IMR-90 (cell line): ENCODE measurements around the gene CTIF. TPM values are rescaled to one million over a fixed set of nuclear protein-coding genes. Genes with fewer than 3 reads are reported as not detected.

Experiments
- ATAC-seq: fragments of 200-7000 bp; cut with Tn5 transposase; 2 replicates; pipeline ENCODE4 v1.9.1; 2020; ENCODE audit warnings: low read depth, mild to moderate bottlenecking, moderate library complexity
- BruUV-seq: library from RNA; stranded (reverse); fragments of 400-500 nt; replicated peaks from 2 replicates; lab custom pipeline; 2021; lab: Mats Ljungman, UMichigan
- CTCF ChIA-PET: fragments of 300-600 bp; formaldehyde crosslinking; extraction: SDS; loops from one replicate; lab custom pipeline; 2021; ENCODE audit warnings: antibody characterized with exemption; lab: Yijun Ruan, JAX
- POLR2A ChIA-PET: fragments of 300-600 bp; sonication (Branson Sonifier 250); formaldehyde crosslinking; loops from one replicate; lab custom pipeline; 2022; ENCODE audit warnings: antibody characterized with exemption; ENCODE audit not compliant: unreplicated experiment; lab: Charles Lee
- DNase-seq: peaks from one replicate; pipeline ENCODE4 v3.0.0; 2013
- H2AFZ ChIP-seq: replicated peaks from 2 replicates; pipeline ENCODE3; 2013; ENCODE audit warnings: low read length, mild to moderate bottlenecking; ENCODE audit not compliant: poor library complexity
- H2AK5ac ChIP-seq: 2 replicates; pipeline ENCODE4 v1.6.1; 2013; ENCODE audit warnings: low read depth, low read length, inconsistent platforms
- H2AK9ac ChIP-seq: replicated peaks from 2 replicates; pipeline ENCODE3; 2013; ENCODE audit warnings: mild to moderate bottlenecking, low read depth, low read length, moderate library complexity; ENCODE audit not compliant: poor library complexity
- H2BK120ac ChIP-seq: 2 replicates; pipeline ENCODE4 v1.6.1; 2013; ENCODE audit warnings: low read depth, low read length, inconsistent platforms
- H2BK15ac ChIP-seq: 3 replicates; pipeline ENCODE4 v1.6.1; 2013; ENCODE audit warnings: low read depth, low read length, inconsistent platforms
- H2BK20ac ChIP-seq: 2 replicates; pipeline ENCODE4 v1.6.1; 2013; ENCODE audit warnings: low read depth, mild to moderate bottlenecking, inconsistent platforms, low read length, moderate library complexity
- H2BK5ac ChIP-seq: 2 replicates; pipeline ENCODE4 v1.6.1; 2013; ENCODE audit warnings: mild to moderate bottlenecking, low read depth, low read length, inconsistent platforms; ENCODE audit not compliant: poor library complexity, severe bottlenecking
- H3K14ac ChIP-seq: replicated peaks from 2 replicates; pipeline ENCODE4 v1.6.1; 2013; ENCODE audit warnings: low read depth, low read length, inconsistent platforms
- H3K18ac ChIP-seq: 2 replicates; pipeline ENCODE4 v1.6.1; 2013; ENCODE audit warnings: low read depth, low read length, control low read depth
- H3K23ac ChIP-seq: 2 replicates; pipeline ENCODE4 v1.6.1; 2013; ENCODE audit warnings: low read depth, low read length, inconsistent platforms
- H3K27ac ChIP-seq: 2 replicates; pipeline ENCODE4 v1.5.1; 2013; ENCODE audit warnings: mild to moderate bottlenecking, control low read depth, low read length; ENCODE audit not compliant: insufficient read depth
- H3K27me3 ChIP-seq: 2 replicates; pipeline ENCODE4 v1.6.1; 2013; ENCODE audit warnings: low read length; ENCODE audit not compliant: control insufficient read depth, insufficient read depth
- H3K36me3 ChIP-seq: 2 replicates; pipeline ENCODE4 v1.6.1; 2013; ENCODE audit warnings: low read length, mixed read lengths; ENCODE audit not compliant: control insufficient read depth, insufficient read depth
- H3K4ac ChIP-seq: 2 replicates; pipeline ENCODE4 v1.6.1; 2013; ENCODE audit warnings: low read depth, low read length, inconsistent platforms
- H3K4me1 ChIP-seq: 2 replicates; pipeline ENCODE4 v1.6.1; 2013; ENCODE audit warnings: low read length, mixed read lengths; ENCODE audit not compliant: control insufficient read depth, insufficient read depth
- H3K4me2 ChIP-seq: 2 replicates; pipeline ENCODE4 v1.6.1; 2013; ENCODE audit warnings: low read depth, mild to moderate bottlenecking, control low read depth, low read length, moderate library complexity
- H3K4me3 ChIP-seq: 2 replicates; pipeline ENCODE4 v1.5.1; 2013; ENCODE audit warnings: low read depth, mild to moderate bottlenecking, control low read depth, low read length, moderate library complexity; ENCODE audit not compliant: insufficient read depth
- H3K56ac ChIP-seq: 2 replicates; pipeline ENCODE4 v1.6.1; 2013; ENCODE audit warnings: low read length, inconsistent platforms; ENCODE audit not compliant: insufficient read depth; ENCODE audit errors: extremely low read depth
- H3K79me1 ChIP-seq, 2 experiments: 2 replicates each; pipeline ENCODE4 v1.6.1; 2013; ENCODE audit warnings: low read length in 2 of 2, inconsistent platforms in 1 of 2, low read depth in 1 of 2
- H3K9ac ChIP-seq: 2 replicates; pipeline ENCODE4 v1.6.1; 2013; ENCODE audit warnings: low read depth, low read length, control low read depth
- H3K9me1 ChIP-seq: 2 replicates; pipeline ENCODE4 v1.6.1; 2013; ENCODE audit warnings: low read length, inconsistent platforms; ENCODE audit not compliant: insufficient read depth
- H3K9me3 ChIP-seq: 2 replicates; pipeline ENCODE4 v1.6.1; 2013; ENCODE audit warnings: low read length; ENCODE audit not compliant: control insufficient read depth, insufficient read depth
- H4K20me1 ChIP-seq: 2 replicates; pipeline ENCODE4 v1.6.1; 2013; ENCODE audit warnings: low read length, inconsistent platforms; ENCODE audit not compliant: insufficient read depth
- H4K5ac ChIP-seq: 2 replicates; pipeline ENCODE4 v1.6.1; 2013; ENCODE audit warnings: mild to moderate bottlenecking, low read depth, low read length, control low read depth
- H4K8ac ChIP-seq, 2 experiments: 2 replicates each; pipeline ENCODE4 v1.6.1; 2013; ENCODE audit warnings: low read depth in 2 of 2, low read length in 2 of 2, control low read depth in 1 of 2, inconsistent platforms in 1 of 2
- H4K91ac ChIP-seq: 2 replicates; pipeline ENCODE4 v1.6.1; 2013; ENCODE audit warnings: low read depth, low read length, inconsistent platforms; ENCODE audit not compliant: insufficient read depth
- CEBPB ChIP-seq: IDR thresholded peaks from 2 replicates; pipeline ENCODE4 v1.6.1; 2012; ENCODE audit warnings: low read depth, low read length, improper control_type of control experiment
- CHD1 ChIP-seq: IDR thresholded peaks from 2 replicates; pipeline ENCODE4 v1.6.1; 2012; ENCODE audit warnings: low read depth, low read length, improper control_type of control experiment
- FOS ChIP-seq: fragments of 150-350 bp; IDR thresholded peaks from 2 replicates; pipeline ENCODE4 v1.6.1; 2016; ENCODE audit warnings: low read depth, low read length
- POLR2A ChIP-seq: IDR thresholded peaks from 2 replicates; pipeline ENCODE4 v1.6.1; 2012; ENCODE audit warnings: mild to moderate bottlenecking, low read depth, low read length
- RFX5 ChIP-seq: IDR thresholded peaks from 2 replicates; pipeline ENCODE4 v1.8.0; 2012; ENCODE audit warnings: low read depth, mild to moderate bottlenecking, low read length, moderate library complexity
- SMC3 ChIP-seq: fragments of 150-350 bp; IDR thresholded peaks from 2 replicates; pipeline ENCODE4 v1.6.1; 2016; ENCODE audit warnings: low read depth, mild to moderate bottlenecking, antibody characterized with exemption, low read length, moderate library complexity
- USF2 ChIP-seq: fragments of 150-350 bp; IDR thresholded peaks from 2 replicates; pipeline ENCODE4 v1.6.1; 2017; ENCODE audit warnings: mild to moderate bottlenecking, antibody characterized with exemption, low read length, low read depth
- WGBS, 2 experiments: methylation state at CpG; one replicate each; pipeline versions ENCODE4 v1.1.5 to v1.1.7; 2013; ENCODE audit warnings: missing lambda C conversion rate in 2 of 2; ENCODE audit not compliant: insufficient read length in 1 of 2; ENCODE audit errors: extremely low coverage in 2 of 2; 5-methylcytosine and 5-hydroxymethylcytosine counted together
- dilution Hi-C: fragments of 300-500 bp; cut with HindIII; formaldehyde crosslinking; loops from one replicate; pipeline ENCODE4 v1.14.3; 2018; ENCODE audit warnings: low sequenced_read_pairs; ENCODE audit not compliant: unreplicated experiment
- in situ Hi-C: fragments of 300-500 bp; cut with MboI; formaldehyde crosslinking; loops from 3 replicates; pipeline ENCODE4 v1.14.3; 2019; ENCODE audit warnings: low sequenced_read_pairs, inconsistent platforms, mixed read lengths
- intact Hi-C: fragments of 100-400 bp; cut with micrococcal nuclease; formaldehyde crosslinking; loops from 2 replicates; pipeline ENCODE4 v1.10.0; 2022
- polyA plus RNA-seq, 3 experiments: library from polyadenylated mRNA; depleted of rRNA; stranded (reverse); fragments of >200 nt; gene quantifications; 2 replicates each; pipeline ENCODE4 v1.2.3, GENCODE V29; 2012; ENCODE audit warnings: low replicate concordance in 1 of 3
- total RNA-seq: library from RNA; depleted of rRNA; stranded (reverse); fragments of >200 nt; gene quantifications from 2 replicates; pipeline ENCODE4 v1.2.3, GENCODE V29; 2012

Gene CTIF
- total and polyA plus RNA-seq, 2 of the 4 experiments (the other 2 are of a cell fraction): 25.1 to 57.0 TPM

DNA sequence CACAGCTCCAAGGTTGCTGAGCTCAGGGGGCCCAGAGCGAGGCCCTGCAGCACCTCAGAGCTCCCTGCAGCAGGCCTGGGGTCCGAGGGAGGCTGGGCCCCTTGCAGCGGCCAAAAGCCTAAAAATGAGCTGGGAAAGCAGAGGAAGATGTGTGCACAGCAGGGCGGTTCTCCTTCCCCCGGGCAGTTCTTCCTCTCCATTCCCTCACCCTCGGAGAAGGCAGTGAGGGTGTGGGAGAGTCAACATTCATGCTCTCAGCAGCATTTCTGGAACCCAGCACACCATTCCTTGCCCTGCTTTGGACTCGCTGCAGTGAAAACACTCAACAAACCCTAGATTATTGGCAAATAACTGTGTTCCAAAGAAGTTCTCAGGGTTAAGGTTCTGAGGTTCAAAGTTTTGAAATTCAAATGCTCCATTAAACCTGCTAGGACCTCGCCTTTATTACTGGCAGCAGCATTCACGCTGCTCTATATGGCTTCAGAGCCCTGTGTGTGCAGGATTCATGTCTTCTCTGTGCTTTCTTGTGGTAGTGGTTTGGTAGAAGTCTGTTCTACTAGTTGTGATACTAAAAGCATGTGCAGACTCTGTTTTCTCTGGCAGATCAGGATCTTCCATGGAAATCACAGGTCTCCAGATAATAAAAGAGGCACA, 79.1 kb downstream of the CTIF start:
- H3K36me3 ChIP-seq: peaks cover 18% of the 10 kb centered on the region
- H3K18ac ChIP-seq: no peak overlapping the region
- peaks cover 47% of the 10 kb centered on the region for H3K4me1 ChIP-seq
- peak overlapping the region; percentile 15; the same call in 1 of the 2 replicates for H3K4ac ChIP-seq
- no peak overlapping the region for H3K9ac ChIP-seq
- CTCF ChIA-PET: interaction anchor here (0.6 kb wide), 1 partner anchor 12 kb away, joined by 3 read pairs; no protein-coding TSS in a partner anchor
- no peak overlapping the region for H3K14ac ChIP-seq
- H2BK20ac ChIP-seq: no peak overlapping the region; the same call in 1 of the 2 replicates
- TF ChIP-seq POLR2A (no peak), SMC3 (no peak), RFX5 (no peak), CHD1 (no peak), USF2 (no peak), FOS (no peak), CEBPB (no peak)
- H2BK5ac ChIP-seq: peak overlapping the region; percentile 1
- H2AK9ac ChIP-seq: no peak overlapping the region
- in situ Hi-C loops: no loop called here
- dilution Hi-C loops: no loop called here
- DNase-seq (no peak), ATAC-seq (no peak)
- no peak overlapping the region for H3K23ac ChIP-seq
- H3K4me3 ChIP-seq: no peak overlapping the region
- POLR2A ChIA-PET: no interaction called here
- H4K91ac ChIP-seq: no peak overlapping the region
- H4K5ac ChIP-seq: no peak overlapping the region
- WGBS, 2 experiments: no CpG with 5 or more reads among the region's 9 CpGs
- no peak overlapping the region for H3K56ac ChIP-seq
- H3K9me3 ChIP-seq: no peaks in the 10 kb centered on the region
- 0 out of 4 replicates have a peak overlapping the region, but pooled peaks of 1 of the 2 experiments have one; percentile 11 for H4K8ac ChIP-seq
- H2AFZ ChIP-seq: no peak overlapping the region
- BruUV-seq: no TSS peak
- H3K27me3 ChIP-seq: no peaks in the 10 kb centered on the region
- no peak overlapping the region; the same call in 1 of the 2 replicates for H2BK120ac ChIP-seq
- peaks cover 57% of the 10 kb centered on the region for H4K20me1 ChIP-seq
- peaks cover 54% of the 10 kb centered on the region for H3K9me1 ChIP-seq
- peak overlapping the region; percentile 90; the same call in 1 of the 2 replicates for H2AK5ac ChIP-seq
- no peak overlapping the region for H2BK15ac ChIP-seq
- intact Hi-C loops: no loop called here
- H3K27ac ChIP-seq: no peak overlapping the region
- H3K79me1 ChIP-seq: peaks cover 35 to 94% of the 10 kb centered on the region in 2 experiments; a peak in 3 of 4 replicates
- no peak overlapping the region for H3K4me2 ChIP-seq
